Activated T-helper 17 cell treated with anti-CD3 and anti-CD28 coated beads, Interleukin-2, amount 50 U/mL, for 72 hours (primary cell): ENCODE data around the gene MEAK7. TPM values are rescaled to one million over a fixed set of nuclear protein-coding genes. Genes with fewer than 3 reads are reported as not detected.

Source experiments
- ATAC-seq: fragments of 150-1000 bp; cut with Tn5 transposase; replicated peaks from 2 replicates; pipeline ENCODE4 v1.10.0; 2021; ENCODE audit warnings: mild to moderate bottlenecking, moderate library complexity
- H3K27ac Mint-ChIP-seq: one replicate; pipeline ENCODE4 v1.8.0; 2022; ENCODE audit warnings: mixed read lengths
- H3K27me3 Mint-ChIP-seq: one replicate; pipeline ENCODE4 v1.8.0; 2022; ENCODE audit warnings: mixed read lengths
- H3K36me3 Mint-ChIP-seq: one replicate; pipeline ENCODE4 v1.8.0; 2022; ENCODE audit warnings: low read depth, mild to moderate bottlenecking, mixed read lengths
- H3K4me1 Mint-ChIP-seq: one replicate; pipeline ENCODE4 v1.8.0; 2022; ENCODE audit warnings: mixed read lengths
- H3K4me3 Mint-ChIP-seq: one replicate; pipeline ENCODE4 v1.8.0; 2022; ENCODE audit warnings: mild to moderate bottlenecking, mixed read lengths
- H3K9me3 Mint-ChIP-seq: one replicate; pipeline ENCODE4 v1.8.0; 2022; ENCODE audit warnings: mixed read lengths
- total RNA-seq, 2 donors: library from RNA; stranded (reverse); gene quantifications; one replicate each; pipeline ENCODE4 v1.2.3, GENCODE V29; 2022

Gene MEAK7
- total RNA-seq = 10 to 100 TPM; 18.5 to 28.5 TPM

GRCh38 chr16:84504420-84505248 lies at the start of gene MEAK7:
Gene MEAK7 (minus strand): TSS chr16:84504659. CDS start chr16:84498086, 6,573 bp downstream.
- H3K4me3 Mint-ChIP-seq = peak within 1 kb of the TSS; percentile 88
- peaks cover 10% of the 10 kb centered on the region for H3K4me1 Mint-ChIP-seq
- H3K27me3 Mint-ChIP-seq = no peaks in the 10 kb centered on the region
- H3K36me3 Mint-ChIP-seq = no peaks in the 10 kb centered on the region
- peak; percentile 97 for ATAC-seq
- H3K9me3 Mint-ChIP-seq = no peaks in the 10 kb centered on the region
- peak within 1 kb of the TSS; percentile 87 for H3K27ac Mint-ChIP-seq

GRCh38 chr16:84553873-84554399 lies 49.5 kb upstream of the MEAK7 start:
- ATAC-seq = peak; percentile 60
- Mint-ChIP-seq H3K36me3 (peaks cover 35% of the 10 kb centered on the region), H3K4me1 (peaks cover 29% of the 10 kb centered on the region), H3K4me3 (peak overlapping the region; percentile 95), H3K27me3 (no peaks in the 10 kb centered on the region), H3K9me3 (no peaks in the 10 kb centered on the region), H3K27ac (peak overlapping the region; percentile 92)

- H3K4me3 Mint-ChIP-seq = peak overlapping the region; percentile 95
- H3K27ac Mint-ChIP-seq = peak overlapping the region; percentile 92
- peaks cover 31% of the 10 kb centered on the region for H3K4me1 Mint-ChIP-seq
- ATAC-seq = no peak
- no peaks in the 10 kb centered on the region for H3K27me3 Mint-ChIP-seq
- peaks cover 42% of the 10 kb centered on the region for H3K36me3 Mint-ChIP-seq
- no peaks in the 10 kb centered on the region for H3K9me3 Mint-ChIP-seq
These were observed 47.7 kb upstream of the MEAK7 start for GRCh38 chr16:84552135-84552534.

- Mint-ChIP-seq H3K9me3 (no peaks in the 10 kb centered on the region), H3K36me3 (peaks cover 47% of the 10 kb centered on the region), H3K4me1 (peaks cover 41% of the 10 kb centered on the region), H3K4me3 (peak overlapping the region; percentile 93), H3K27ac (peak overlapping the region; percentile 92), H3K27me3 (no peaks in the 10 kb centered on the region)
- ATAC-seq = no peak
These were observed 45.6 kb upstream of the MEAK7 start for GRCh38 chr16:84550096-84550495.

- no peaks in the 10 kb centered on the region for H3K27me3 Mint-ChIP-seq
- peaks cover 42% of the 10 kb centered on the region for H3K4me1 Mint-ChIP-seq
- H3K36me3 Mint-ChIP-seq = peaks cover 47% of the 10 kb centered on the region
- peak overlapping the region; percentile 92 for H3K27ac Mint-ChIP-seq
- peak; percentile 60 for ATAC-seq
- peak overlapping the region; percentile 93 for H3K4me3 Mint-ChIP-seq
- H3K9me3 Mint-ChIP-seq = no peaks in the 10 kb centered on the region
These were observed 44.7 kb upstream of the MEAK7 start for GRCh38 chr16:84548971-84549844.

GRCh38 chr16:84548508-84548907 lies 44.0 kb upstream of the MEAK7 start:
- peak; percentile 13 for ATAC-seq
- Mint-ChIP-seq H3K4me3 (peak overlapping the region; percentile 93), H3K4me1 (peaks cover 41% of the 10 kb centered on the region), H3K27ac (peak overlapping the region; percentile 92), H3K27me3 (no peaks in the 10 kb centered on the region), H3K9me3 (no peaks in the 10 kb centered on the region), H3K36me3 (peaks cover 40% of the 10 kb centered on the region)

- ATAC-seq = peak; percentile 9
- Mint-ChIP-seq H3K4me3 (peak overlapping the region; percentile 93), H3K9me3 (no peaks in the 10 kb centered on the region), H3K4me1 (peaks cover 41% of the 10 kb centered on the region), H3K27ac (peak overlapping the region; percentile 58), H3K36me3 (peaks cover 33% of the 10 kb centered on the region), H3K27me3 (no peaks in the 10 kb centered on the region)
These were observed 43.1 kb upstream of the MEAK7 start for GRCh38 chr16:84547546-84548061.

- Mint-ChIP-seq H3K36me3 (peaks cover 27% of the 10 kb centered on the region), H3K27ac (peak overlapping the region; percentile 58), H3K27me3 (no peaks in the 10 kb centered on the region), H3K4me3 (peak overlapping the region; percentile 93), H3K4me1 (peaks cover 36% of the 10 kb centered on the region), H3K9me3 (no peaks in the 10 kb centered on the region)
- ATAC-seq = no peak
These were observed 42.4 kb upstream of the MEAK7 start for GRCh38 chr16:84546669-84547545.

GRCh38 chr16:84545114-84545737 lies 40.8 kb upstream of the MEAK7 start:
- peaks cover 31% of the 10 kb centered on the region for H3K4me1 Mint-ChIP-seq
- no peaks in the 10 kb centered on the region for H3K27me3 Mint-ChIP-seq
- H3K4me3 Mint-ChIP-seq = peak overlapping the region; percentile 63
- H3K27ac Mint-ChIP-seq = no peak overlapping the region
- no peaks in the 10 kb centered on the region for H3K9me3 Mint-ChIP-seq
- H3K36me3 Mint-ChIP-seq = peaks cover 25% of the 10 kb centered on the region
- no peak for ATAC-seq

- no peak for ATAC-seq
- no peaks in the 10 kb centered on the region for H3K27me3 Mint-ChIP-seq
- H3K4me3 Mint-ChIP-seq = peak overlapping the region; percentile 63
- H3K27ac Mint-ChIP-seq = peak overlapping the region; percentile 74
- peaks cover 21% of the 10 kb centered on the region for H3K4me1 Mint-ChIP-seq
- peaks cover 15% of the 10 kb centered on the region for H3K36me3 Mint-ChIP-seq
- H3K9me3 Mint-ChIP-seq = no peaks in the 10 kb centered on the region
These were observed 39.7 kb upstream of the MEAK7 start for GRCh38 chr16:84544031-84544773.

GRCh38 chr16:84543253-84543652 lies 38.8 kb upstream of the MEAK7 start:
- Mint-ChIP-seq H3K9me3 (no peaks in the 10 kb centered on the region), H3K27ac (no peak overlapping the region), H3K36me3 (peaks cover 10% of the 10 kb centered on the region), H3K4me3 (no peak overlapping the region), H3K27me3 (no peaks in the 10 kb centered on the region), H3K4me1 (peaks cover 17% of the 10 kb centered on the region)
- ATAC-seq = no peak

GRCh38 chr16:84541999-84542817 lies 37.7 kb upstream of the MEAK7 start:
- peaks cover 17% of the 10 kb centered on the region for H3K4me1 Mint-ChIP-seq
- no peaks in the 10 kb centered on the region for H3K9me3 Mint-ChIP-seq
- no peak for ATAC-seq
- no peak overlapping the region for H3K4me3 Mint-ChIP-seq
- peaks cover 6% of the 10 kb centered on the region for H3K36me3 Mint-ChIP-seq
- no peaks in the 10 kb centered on the region for H3K27me3 Mint-ChIP-seq
- no peak overlapping the region for H3K27ac Mint-ChIP-seq
